GM06990 (cell line): Measurements from ENCODE around the gene HCFC2.

ENCODE experiments used
- DNase-seq: peaks from one replicate; pipeline ENCODE4 v3.0.0-alpha.2; 2011; ENCODE audit not compliant: insufficient read length; ENCODE audit errors: extremely low read depth
- H3K27me3 ChIP-seq: replicated peaks from 2 replicates; pipeline ENCODE4 v1.6.0; 2011; ENCODE audit warnings: low read length; ENCODE audit not compliant: control insufficient read depth, insufficient read depth
- H3K36me3 ChIP-seq: 2 replicates; pipeline ENCODE4 v1.5.1; 2011; ENCODE audit warnings: low read length; ENCODE audit not compliant: control insufficient read depth, insufficient read depth
- H3K4me3 ChIP-seq: replicated peaks from 2 replicates; pipeline ENCODE4 v1.5.1; 2011; ENCODE audit warnings: low read depth, mild to moderate bottlenecking, control low read depth, low read length
- CTCF ChIP-seq: IDR thresholded peaks from 2 replicates; pipeline ENCODE4 v1.5.1; 2011; ENCODE audit warnings: low read length, control low read depth, mild to moderate bottlenecking, inconsistent platforms; ENCODE audit not compliant: insufficient read depth, poor library complexity, severe bottlenecking

Gene HCFC2

GRCh38 chr12:104094284-104094683 lies 30.0 kb downstream of the HCFC2 start:
- Histone ChIP-seq H3K27me3 (no peaks in the 10 kb centered on the region), H3K36me3 (no peaks in the 10 kb centered on the region; the same call in 1 of the 2 replicates), H3K4me3 (no peak overlapping the region)
- DNase-seq = no peak
- TF ChIP-seq CTCF = no peak

- no peak for TF ChIP-seq CTCF
- Histone ChIP-seq H3K4me3 (no peak overlapping the region), H3K36me3 (no peaks in the 10 kb centered on the region; the same call in 1 of the 2 replicates), H3K27me3 (no peaks in the 10 kb centered on the region)
- DNase-seq = no peak
These were observed 31.0 kb downstream of the HCFC2 start for GRCh38 chr12:104095289-104095688.

- no peaks in the 10 kb centered on the region for H3K27me3 ChIP-seq
- no peak overlapping the region for H3K4me3 ChIP-seq
- DNase-seq = no peak
- no peak for TF ChIP-seq CTCF
- H3K36me3 ChIP-seq = no peaks in the 10 kb centered on the region; the same call in 1 of the 2 replicates
These were observed 33.6 kb downstream of the HCFC2 start for GRCh38 chr12:104097954-104098353.

- no peak overlapping the region for H3K4me3 ChIP-seq
- no peaks in the 10 kb centered on the region for H3K27me3 ChIP-seq
- no peak for DNase-seq
- TF ChIP-seq CTCF = no peak
- no peaks in the 10 kb centered on the region; the same call in 1 of the 2 replicates for H3K36me3 ChIP-seq
These were observed 41.1 kb downstream of the HCFC2 start for GRCh38 chr12:104105461-104105860.

- H3K36me3 ChIP-seq = no peaks in the 10 kb centered on the region; the same call in 1 of the 2 replicates
- TF ChIP-seq CTCF = no peak
- H3K4me3 ChIP-seq = no peak overlapping the region
- H3K27me3 ChIP-seq = no peaks in the 10 kb centered on the region
- DNase-seq = no peak
These were observed 42.6 kb downstream of the HCFC2 start for GRCh38 chr12:104106965-104107364.

GRCh38 chr12:104108755-104109445 lies 44.6 kb downstream of the HCFC2 start:
- TF ChIP-seq CTCF = peak; percentile 89

More at GRCh38 chr12:104108755-104109445, 44.6 kb downstream of the HCFC2 start:
- Histone ChIP-seq H3K36me3 (no peaks in the 10 kb centered on the region; the same call in 1 of the 2 replicates), H3K4me3 (no peak overlapping the region), H3K27me3 (no peaks in the 10 kb centered on the region)
- DNase-seq = peak; percentile 20
